GM18951 (cell line): ENCODE measurements around the gene SOAT1.

ENCODE experiments used
- POLR2A ChIP-seq: IDR thresholded peaks from 4 replicates; pipeline ENCODE4 v1.6.1; 2011; ENCODE audit warnings: mild to moderate bottlenecking; ENCODE audit not compliant: insufficient read length, insufficient read depth; ENCODE audit errors: extremely low read depth
- in situ Hi-C: fragments of 300-500 bp; cut with MboI; formaldehyde crosslinking; loops from one replicate; pipeline ENCODE4 v1.12.0; 2022; ENCODE audit warnings: low sequenced_read_pairs, mixed read lengths, inconsistent platforms; ENCODE audit not compliant: unreplicated experiment

The SOAT1 gene

DNA sequence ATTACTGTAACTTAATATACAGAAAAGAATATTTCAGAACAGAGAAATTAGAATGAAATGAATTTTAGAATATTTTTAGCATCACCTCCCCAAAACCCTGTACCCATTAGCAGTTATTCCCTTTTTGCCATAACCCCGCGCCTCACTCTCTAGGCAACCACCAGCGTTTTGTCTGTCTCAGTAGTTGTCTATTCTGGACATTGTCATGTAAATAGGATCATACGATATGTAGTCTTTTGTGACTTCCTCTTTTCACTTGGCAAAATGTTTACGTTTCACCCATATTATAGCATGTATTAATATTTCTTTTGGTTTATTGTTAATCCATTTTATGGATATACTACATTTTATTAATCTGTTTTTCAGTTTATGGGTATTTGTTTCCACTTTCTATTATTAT lies 24.9 kb downstream of the SOAT1 start:
- in situ Hi-C loops: no loop called here
- TF ChIP-seq POLR2A: no peak

DNA sequence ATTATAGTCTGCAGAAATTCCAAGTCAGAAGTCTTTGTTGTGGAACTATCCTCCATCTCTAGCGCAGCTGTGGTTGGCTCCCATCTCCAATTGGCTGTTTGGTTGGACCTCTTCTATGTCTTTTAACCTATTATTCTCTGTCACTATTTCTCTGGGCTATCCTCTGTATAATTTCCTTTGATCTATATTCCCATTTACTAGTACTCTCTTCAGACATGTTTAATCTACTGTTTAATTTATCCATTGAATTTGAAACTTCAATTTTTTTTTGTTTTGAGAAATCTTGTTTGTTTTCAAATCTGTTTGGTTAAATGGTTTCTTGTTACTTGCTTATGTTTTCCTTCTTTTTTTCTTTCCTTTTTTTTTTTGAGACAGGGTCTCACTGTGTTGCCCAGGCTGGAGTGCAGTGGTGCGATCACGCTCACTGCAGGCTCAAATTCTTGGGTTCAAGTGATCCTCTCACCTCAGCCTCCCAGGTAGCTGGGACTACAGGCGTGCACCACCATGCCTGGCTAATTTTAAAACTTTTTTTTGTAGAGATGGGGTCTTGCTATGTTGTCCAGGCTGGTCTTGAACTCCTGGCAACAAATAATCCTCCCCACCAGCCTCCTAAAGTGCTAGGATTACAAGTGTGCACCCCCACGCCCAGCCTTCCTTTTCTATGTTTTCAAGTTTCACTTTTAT lies 28.1 kb downstream of the SOAT1 start:
- in situ Hi-C loops: no loop called here
- TF ChIP-seq POLR2A: no peak

DNA sequence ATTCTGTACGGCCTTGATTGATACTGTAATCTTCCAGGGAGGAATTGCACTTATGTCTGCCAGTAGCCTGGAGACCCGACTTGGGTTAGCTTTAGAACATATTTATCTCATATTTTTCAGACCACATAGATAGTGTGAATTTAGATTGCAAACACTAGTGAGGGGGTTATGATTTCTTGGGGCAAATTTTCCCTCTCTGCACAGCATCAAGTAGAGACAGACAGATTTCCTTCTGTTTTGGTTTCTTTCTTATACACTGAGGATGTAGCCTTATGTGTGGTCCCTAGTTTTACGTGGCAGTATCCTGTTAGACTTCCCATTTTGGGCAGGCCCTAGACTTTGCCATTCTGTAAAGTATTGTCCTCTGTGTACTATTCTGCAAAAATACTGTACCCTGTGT lies 29.0 kb downstream of the SOAT1 start:
- TF ChIP-seq POLR2A: no peak
- in situ Hi-C loops: no loop called here

DNA sequence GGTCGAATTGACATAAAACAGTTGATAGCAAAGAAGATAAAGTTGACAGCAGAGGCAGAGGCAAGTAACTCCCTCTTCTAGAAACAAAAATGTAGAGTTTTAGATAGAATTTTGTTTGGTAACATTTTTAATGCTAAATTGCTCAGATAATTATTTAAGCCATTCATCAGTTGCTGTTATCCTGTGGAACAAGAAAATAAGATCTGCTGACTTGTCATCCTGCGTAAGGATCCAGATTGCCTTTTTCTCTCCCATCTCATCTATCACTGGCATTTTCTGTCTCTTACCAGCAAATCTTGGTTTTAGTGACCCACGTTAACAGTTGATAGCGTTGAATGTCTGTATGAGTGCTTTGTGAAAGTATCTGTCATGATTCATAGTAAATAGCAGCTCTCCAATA lies 29.8 kb downstream of the SOAT1 start:
- in situ Hi-C loops: no loop called here
- TF ChIP-seq POLR2A: no peak

- TF ChIP-seq POLR2A: no peak
- in situ Hi-C loops: no loop called here
Measured at GRCh38 chr1:179325836-179326235, 32.2 kb downstream of the SOAT1 start.

- in situ Hi-C loops: no loop called here
- no peak for TF ChIP-seq POLR2A
Measured at GRCh38 chr1:179326746-179327145, 33.1 kb downstream of the SOAT1 start.

DNA sequence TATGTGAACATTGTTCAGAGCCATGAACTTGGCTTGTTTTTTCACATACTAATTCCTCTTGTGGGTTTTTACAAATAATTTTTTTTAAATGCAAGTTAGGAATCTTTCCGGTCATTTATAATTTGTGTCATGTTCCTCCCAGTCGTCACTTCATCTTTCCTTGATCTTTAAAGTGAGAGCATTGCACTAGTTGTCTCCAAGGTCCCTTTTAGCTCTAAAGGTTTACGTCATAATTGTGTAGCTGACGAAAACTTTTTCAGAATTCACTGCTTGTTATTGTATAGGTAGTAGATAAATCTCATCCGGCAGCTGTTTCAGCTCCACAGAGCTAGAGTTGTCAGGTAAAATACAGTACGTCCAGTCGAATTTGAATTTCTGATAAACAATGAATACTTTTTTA lies 33.6 kb downstream of the SOAT1 start:
- no peak for TF ChIP-seq POLR2A
- in situ Hi-C loops: no loop called here

DNA sequence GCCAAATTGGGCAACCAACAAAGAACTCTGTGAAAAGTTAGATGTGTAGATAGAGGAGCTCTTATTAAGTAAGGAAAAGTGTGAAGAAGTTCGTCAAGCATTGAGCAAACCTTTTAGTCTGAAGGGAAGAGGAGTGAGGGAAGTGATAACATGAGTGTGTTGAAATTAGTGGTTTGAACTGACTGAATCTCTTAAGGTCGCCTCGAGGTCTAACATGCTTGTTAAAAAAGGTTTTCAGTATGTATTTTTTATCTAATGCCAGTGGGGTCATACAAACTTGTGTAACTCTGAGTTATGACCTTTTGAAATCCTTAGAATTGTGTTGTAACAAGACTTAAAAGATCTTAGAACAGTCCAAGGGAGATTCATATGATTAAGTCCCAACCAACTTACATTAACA lies 34.1 kb downstream of the SOAT1 start:
- in situ Hi-C loops: no loop called here
- TF ChIP-seq POLR2A: no peak

GRCh38 chr1:179329862-179330261 lies 36.3 kb downstream of the SOAT1 start:
- in situ Hi-C loops: no loop called here
- TF ChIP-seq POLR2A: no peak

GRCh38 chr1:179334440-179334839 lies 40.8 kb downstream of the SOAT1 start:
- TF ChIP-seq POLR2A: no peak
- in situ Hi-C loops: no loop called here

DNA sequence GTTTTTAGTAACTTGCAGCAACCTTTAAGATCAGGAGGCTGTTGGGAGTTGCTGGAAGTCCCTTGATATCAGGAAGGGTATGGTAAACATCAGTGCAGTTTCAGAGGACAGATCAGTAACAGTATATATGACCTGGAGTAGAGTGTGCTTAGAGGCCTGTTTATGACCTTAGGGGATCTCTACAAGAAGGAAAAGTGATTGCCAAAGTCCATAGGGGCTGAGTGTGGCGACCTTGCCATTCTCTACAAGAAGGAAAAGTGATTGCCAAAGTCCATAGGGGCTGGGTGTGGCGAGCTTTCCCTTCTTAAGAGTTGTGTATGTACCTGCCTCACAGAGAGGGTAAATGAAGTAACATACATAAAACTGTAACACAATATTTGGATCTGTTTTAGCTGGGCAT lies 43.7 kb downstream of the SOAT1 start:
- TF ChIP-seq POLR2A: no peak
- in situ Hi-C loops: no loop called here

DNA sequence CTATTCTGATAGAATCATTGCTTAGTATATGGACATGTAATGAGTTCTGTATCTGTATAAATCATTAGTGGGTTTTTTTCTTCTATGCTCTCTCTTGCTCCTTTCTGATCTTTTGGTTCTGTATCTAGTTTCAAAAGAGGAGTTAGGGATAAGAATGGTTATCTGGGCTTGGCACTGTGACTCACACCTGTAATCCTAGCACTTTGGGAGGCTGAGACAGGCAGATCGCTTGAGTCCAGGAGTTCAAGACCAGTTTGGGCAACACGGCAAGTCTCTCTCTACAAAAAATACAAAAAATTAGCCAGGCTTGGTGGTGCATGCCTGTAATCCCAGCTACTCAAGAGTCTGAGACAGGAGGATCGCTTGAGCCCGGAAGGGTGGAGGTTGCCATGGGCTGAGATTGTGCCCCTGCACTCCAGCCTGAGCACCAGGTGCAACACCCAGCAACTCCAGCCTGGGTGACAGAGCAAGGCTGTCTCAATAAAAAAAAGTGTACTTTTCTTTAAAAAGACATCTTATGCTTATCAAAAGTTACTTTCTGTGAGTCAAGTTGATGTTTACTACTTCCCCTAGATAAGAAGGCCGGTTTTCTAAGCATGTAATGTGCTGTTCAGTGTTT lies 44.5 kb downstream of the SOAT1 start:
- TF ChIP-seq POLR2A: no peak
- in situ Hi-C loops: no loop called here

- in situ Hi-C loops: no loop called here
- TF ChIP-seq POLR2A: no peak
Measured at GRCh38 chr1:179340918-179341317, 47.3 kb downstream of the SOAT1 start.

GRCh38 chr1:179341943-179342547 lies 48.4 kb downstream of the SOAT1 start:
- in situ Hi-C loops: no loop called here
- no peak for TF ChIP-seq POLR2A
